Lung (tissue), 12 donors: ENCODE data around the gene CDK5RAP3. TPM values are rescaled to one million over a fixed set of nuclear protein-coding genes. Genes with fewer than 3 reads are reported as not detected.
"Not testable (repeated sequence)": the region's sequence is repeated elsewhere in the genome, so short reads cannot be mapped to it uniquely, and the experiment has no call there.

ENCODE experiments used
- ATAC-seq: fragments of 200-7000 bp; cut with Tn5 transposase; one replicate; pipeline ENCODE4 v1.9.1; 2020; ENCODE audit warnings: moderate number of reproducible peaks; ENCODE audit not compliant: insufficient read depth, low FRiP score
- DNase-seq, 3 donors: peaks; one replicate each; pipeline ENCODE4 v3.0.0-alpha.2; 2013 to 2017
- H3K27ac ChIP-seq, 2 donors: one replicate each; pipeline ENCODE4 v1.5.1; 2013; ENCODE audit warnings: mild to moderate bottlenecking in 2 of 2, moderate library complexity in 2 of 2, control low read depth in 1 of 2, inconsistent platforms in 1 of 2, low read depth in 1 of 2, low read length in 1 of 2
- H3K27me3 ChIP-seq, 3 donors: one replicate each; pipeline ENCODE4 v1.5.1; 2013; ENCODE audit warnings: low read length in 2 of 3; ENCODE audit not compliant: control insufficient read depth in 3 of 3, insufficient read depth in 3 of 3
- H3K36me3 ChIP-seq, 4 donors: one replicate each; pipeline ENCODE4 v1.5.1; 2013; ENCODE audit warnings: low read length in 4 of 4, mild to moderate bottlenecking in 1 of 4, moderate library complexity in 1 of 4; ENCODE audit not compliant: control insufficient read depth in 4 of 4, insufficient read depth in 4 of 4
- H3K4me1 ChIP-seq, 5 donors: one replicate each; pipeline ENCODE4 v1.5.1; 2013; ENCODE audit warnings: low read length in 5 of 5, mild to moderate bottlenecking in 2 of 5, moderate library complexity in 1 of 5; ENCODE audit not compliant: control insufficient read depth in 5 of 5, insufficient read depth in 5 of 5
- H3K4me3 ChIP-seq: one replicate; pipeline ENCODE4 v1.5.1; 2013; ENCODE audit warnings: mild to moderate bottlenecking, control low read depth, moderate library complexity
- H3K9ac ChIP-seq, 2 donors: one replicate each; pipeline ENCODE4 v1.5.1; 2013; ENCODE audit warnings: low read length in 2 of 2, control low read depth in 1 of 2; ENCODE audit not compliant: insufficient read depth in 1 of 2
- H3K9me3 ChIP-seq, 4 donors: one replicate each; pipeline ENCODE4 v1.5.1; 2013; ENCODE audit warnings: low read length in 3 of 4, mild to moderate bottlenecking in 1 of 4, moderate library complexity in 1 of 4; ENCODE audit not compliant: control insufficient read depth in 4 of 4, insufficient read depth in 3 of 4
- CTCF ChIP-seq: IDR thresholded peaks from 2 replicates; pipeline ENCODE4 v1.5.1; 2012; ENCODE audit warnings: mild to moderate bottlenecking; ENCODE audit errors: control extremely low read depth, extremely low read depth
- WGBS, 2 donors: extraction: QIAGEN DNeasy Blood & Tissue Kit; methylation state at CpG; one replicate each; pipeline ENCODE4 v1.1.7; 2013; 5-methylcytosine and 5-hydroxymethylcytosine counted together
- polyA plus RNA-seq, 2 donors: library from polyadenylated mRNA; stranded (reverse); fragments of 200-250 nt; gene quantifications; one replicate each; pipeline ENCODE4 v1.2.1, GENCODE V29; 2013
- total RNA-seq, 2 donors: library from RNA; depleted of rRNA in 1 of 2; stranded (reverse); fragments of >200 nt in 1 of 2; gene quantifications; one replicate each; pipeline ENCODE4 v1.2.1, GENCODE V29; 2014 to 2021
- donor health status: control.
- donor health status: control.
- donor health status: Bipolar disorder and iron deficiency.
- donor health status: healthy.
- donor health status: DM: yes; HTN: yes; CAD: no.

The CDK5RAP3 gene
- total and polyA plus RNA-seq, 4 donors: 129 to 212 (median 153) TPM

GRCh38 chr17:47929218-47930000 lies 41.5 kb upstream of the CDK5RAP3 start:
- no peak for ATAC-seq
- Histone ChIP-seq H3K9me3 (no peaks in the 10 kb centered on the region), H3K27ac (no peak overlapping the region), H3K4me3 (no peak overlapping the region), H3K27me3 (no peaks in the 10 kb centered on the region), H3K36me3 (peaks cover 0 to 49% (median 20%) of the 10 kb centered on the region in 4 donors), H3K4me1 (no peaks in the 10 kb centered on the region), H3K9ac (no peak overlapping the region)
- DNase-seq: no peak
- TF ChIP-seq CTCF: no peak
- WGBS, 2 donors: 81 to 87% methylated on average over 10 of the region's 10 CpGs

- Histone ChIP-seq H3K27me3 (no peaks in the 10 kb centered on the region), H3K9me3 (no peaks in the 10 kb centered on the region), H3K4me3 (no peak overlapping the region), H3K4me1 (peaks cover 0 to 4% (median 0%) of the 10 kb centered on the region in 5 donors), H3K36me3 (peaks cover 0 to 31% (median 5%) of the 10 kb centered on the region in 4 donors), H3K27ac (no peak overlapping the region), H3K9ac (no peak overlapping the region)
- 82 to 86% methylated on average over 4 of the region's 4 CpGs for WGBS, 2 donors
- ATAC-seq (no peak), DNase-seq (no peak)
- TF ChIP-seq CTCF: no peak
Measured at GRCh38 chr17:47931848-47932247, 39.1 kb upstream of the CDK5RAP3 start.

DNA sequence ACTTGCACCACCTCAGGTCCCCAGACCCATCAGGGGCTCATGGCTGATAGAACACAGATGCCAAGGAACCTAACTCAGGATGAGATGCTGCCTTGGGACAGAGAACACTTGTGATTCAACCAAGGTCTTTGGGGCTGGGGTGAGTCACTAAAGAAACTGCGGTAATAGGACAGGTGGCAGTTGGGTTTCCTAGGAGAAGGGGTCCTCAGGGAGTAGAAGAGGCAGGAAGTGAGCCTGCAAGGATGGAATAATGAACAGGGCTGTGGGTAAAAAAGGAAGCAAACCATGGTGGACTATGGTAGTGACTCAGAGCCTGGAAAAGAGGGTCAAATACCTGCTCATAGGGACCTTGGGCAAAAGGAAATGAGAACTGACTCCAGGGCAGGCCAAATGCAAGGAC lies 36.1 kb upstream of the CDK5RAP3 start:
- Histone ChIP-seq H3K27me3 (no peaks in the 10 kb centered on the region), H3K9me3 (no peaks in the 10 kb centered on the region), H3K9ac (no peak overlapping the region), H3K4me1 (peaks cover 0 to 4% (median 0%) of the 10 kb centered on the region in 5 donors), H3K36me3 (peaks cover 0 to 9% (median 2%) of the 10 kb centered on the region in 4 donors), H3K27ac (no peak overlapping the region), H3K4me3 (no peak overlapping the region)
- DNase-seq (no peak), ATAC-seq (no peak)
- no peak for TF ChIP-seq CTCF
- 79 to 98% methylated on average over 1 of the region's 1 CpG for WGBS, 2 donors

DNA sequence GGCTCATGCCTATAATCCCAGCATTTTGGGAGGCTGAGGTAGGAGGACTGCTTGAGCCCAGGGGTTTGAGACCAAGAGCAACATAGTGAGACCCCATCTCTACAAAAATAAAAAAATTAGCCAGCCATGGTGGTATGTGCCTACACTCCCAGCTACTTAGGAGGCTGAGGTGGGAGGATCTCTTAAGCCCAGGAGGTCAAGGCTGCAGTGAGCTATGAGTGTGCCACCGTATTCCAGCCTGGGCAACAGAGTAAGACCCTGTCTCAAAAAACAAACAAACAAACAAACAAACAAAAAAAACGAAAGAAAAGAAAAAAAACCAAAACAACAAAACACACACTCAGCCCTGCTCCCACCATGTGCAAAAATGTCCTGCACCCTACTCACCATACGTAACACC lies 35.4 kb upstream of the CDK5RAP3 start:
- not testable (repeated sequence) for H3K9me3 ChIP-seq, DNase-seq
- 84 to 86% methylated on average over 3 of the region's 3 CpGs for WGBS, 2 donors

More for the DNA sequence above, 35.4 kb upstream of the CDK5RAP3 start:
- not testable (repeated sequence) for H3K36me3 ChIP-seq, H3K27me3 ChIP-seq, H3K9ac ChIP-seq, H3K4me3 ChIP-seq, H3K27ac ChIP-seq, ATAC-seq, H3K4me1 ChIP-seq
